Measurements from ENCODE around the gene PRTFDC1. TPM values are rescaled to one million over a fixed set of nuclear protein-coding genes. Genes with fewer than 3 reads are reported as not detected.

PRTFDC1 gene
- total RNA-seq, result 1 to 10 TPM in 1 of 2 donors, under 1 TPM in 1; 0.80 to 2.0 TPM

DNA sequence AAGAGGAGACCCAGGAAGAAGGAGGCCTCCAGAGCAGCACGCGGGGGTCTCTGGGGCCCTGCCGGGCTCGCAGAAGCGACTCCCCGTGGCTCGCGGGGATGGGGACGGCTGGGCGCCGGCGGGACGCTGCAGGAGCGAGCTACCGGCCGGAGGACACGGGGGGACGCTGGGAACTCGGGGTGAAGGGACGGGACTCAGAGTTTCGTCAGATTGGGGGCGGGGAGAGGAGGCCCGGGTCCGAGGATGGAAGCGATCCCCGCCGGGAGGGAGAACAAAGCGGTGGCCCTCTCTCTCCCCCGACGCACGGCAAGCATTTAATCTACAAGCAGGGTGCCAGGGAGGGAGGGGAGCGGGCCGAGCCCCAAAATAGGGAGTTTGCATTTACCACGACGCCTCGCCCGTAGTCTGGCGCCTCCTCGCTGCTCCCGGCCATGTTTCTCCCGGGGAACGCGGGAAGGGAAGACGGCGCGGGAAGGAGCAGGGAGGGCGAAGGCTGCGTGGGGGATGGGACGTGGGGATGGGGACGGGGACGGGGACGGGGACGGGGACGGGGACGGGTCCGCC, at the start of gene PRTFDC1:
Gene PRTFDC1 (minus strand): TSS at position 464 of the 564 bp plus-strand sequence. CDS start 31 bp downstream, at position 433.
- peak within 1 kb of the TSS; percentile 48 to 54 for H3K4me3 ChIP-seq
- H3K27me3 ChIP-seq (replicated peaks; ENCODE audit: insufficient read depth), result no peaks in the 10 kb centered on the region
- 3% methylated on average over 50 of the region's 56 CpGs for WGBS
- H3K9me3 ChIP-seq, result no peaks in the 10 kb centered on the region
- intact Hi-C loops (cut with DNase I), result loop anchor here (5.0 kb wide), 2 partner anchors 65 to 230 kb away; partner anchors contain the start of genes ARHGAP21, ENKUR and THNSL1
- no peak for TF ChIP-seq CTCF (IDR thresholded peaks at IDR 0.05)
- TF ChIP-seq POLR2AphosphoS5 (IDR thresholded peaks at IDR 0.05), result no peak
- no peak for TF ChIP-seq POLR2A (IDR thresholded peaks at IDR 0.05)
- no peaks in the 10 kb centered on the region for H3K36me3 ChIP-seq
- peak within 1 kb of the TSS; percentile 69 to 70 for H3K27ac ChIP-seq
- no peaks in the 10 kb centered on the region for H3K4me1 ChIP-seq (replicated peaks)
- peak; percentile 10 for DNase-seq (ENCODE audit: low spot score)

- Histone ChIP-seq H3K27ac (no peak overlapping the region), H3K4me3 (no peak overlapping the region), H3K4me1 (replicated peaks) (no peaks in the 10 kb centered on the region), H3K27me3 (replicated peaks; ENCODE audit: insufficient read depth) (no peaks in the 10 kb centered on the region), H3K9me3 (no peaks in the 10 kb centered on the region), H3K36me3 (no peaks in the 10 kb centered on the region)
- no peak for DNase-seq (ENCODE audit: low spot score)
- TF ChIP-seq POLR2AphosphoS5 (IDR thresholded peaks at IDR 0.05), result no peak
- TF ChIP-seq POLR2A (IDR thresholded peaks at IDR 0.05), result no peak
- TF ChIP-seq CTCF (IDR thresholded peaks at IDR 0.05), result no peak
- intact Hi-C loops (cut with DNase I), result no loop called here
- 89% methylated on average over 3 of the region's 3 CpGs for WGBS
These were observed 45.6 kb upstream of the PRTFDC1 start for GRCh38 chr10:24998044-24998443.

- Histone ChIP-seq H3K27ac (no peak overlapping the region), H3K4me1 (replicated peaks) (no peaks in the 10 kb centered on the region), H3K36me3 (no peaks in the 10 kb centered on the region), H3K4me3 (no peak overlapping the region), H3K27me3 (replicated peaks; ENCODE audit: insufficient read depth) (no peaks in the 10 kb centered on the region), H3K9me3 (no peaks in the 10 kb centered on the region)
- intact Hi-C loops (cut with DNase I), result no loop called here
- TF ChIP-seq POLR2AphosphoS5 (IDR thresholded peaks at IDR 0.05) (no peak), POLR2A (IDR thresholded peaks at IDR 0.05) (no peak), CTCF (IDR thresholded peaks at IDR 0.05) (no peak)
- DNase-seq (ENCODE audit: low spot score), result no peak
These were observed 42.7 kb upstream of the PRTFDC1 start for GRCh38 chr10:24995072-24995471.

DNA sequence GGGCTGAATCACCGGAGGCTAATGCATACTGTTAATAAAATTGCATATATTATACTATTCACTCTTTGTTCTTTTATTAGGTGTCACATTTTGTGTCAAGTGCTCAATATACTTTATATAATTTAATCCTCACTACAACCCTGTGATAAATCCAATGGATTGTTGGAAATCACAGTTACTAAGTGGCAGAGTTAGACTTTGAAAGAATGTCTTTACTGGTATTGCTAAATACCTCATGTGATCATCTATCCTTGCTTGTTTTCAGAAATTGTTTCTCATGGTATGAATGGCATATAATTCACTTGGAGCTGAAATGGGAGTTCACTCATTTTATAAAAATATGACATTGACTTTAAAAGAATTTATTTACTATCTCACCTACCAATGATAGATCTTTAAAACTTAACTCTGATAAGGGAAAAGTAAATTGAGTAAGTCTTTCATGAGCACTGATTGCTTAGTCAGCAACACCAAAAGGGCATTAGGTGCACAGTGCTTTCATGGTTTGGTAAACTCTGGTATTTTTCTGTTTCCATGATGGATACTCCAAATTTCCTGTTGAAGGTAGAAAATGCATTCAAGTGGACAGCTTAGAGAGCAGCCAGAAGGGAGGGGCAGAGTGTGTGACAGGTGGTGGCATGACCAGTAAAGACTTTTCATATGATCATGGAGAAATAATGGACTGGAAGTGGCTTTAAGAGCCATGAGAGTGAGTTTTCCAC, 41.0 kb upstream of the PRTFDC1 start:
- Histone ChIP-seq H3K36me3 (no peaks in the 10 kb centered on the region), H3K27me3 (replicated peaks; ENCODE audit: insufficient read depth) (no peaks in the 10 kb centered on the region), H3K9me3 (no peaks in the 10 kb centered on the region), H3K27ac (no peak overlapping the region), H3K4me3 (no peak overlapping the region), H3K4me1 (replicated peaks) (no peaks in the 10 kb centered on the region)
- DNase-seq (ENCODE audit: low spot score), result no peak
- WGBS, result 97% methylated on average over 1 of the region's 1 CpG
- intact Hi-C loops (cut with DNase I), result no loop called here
- TF ChIP-seq POLR2AphosphoS5 (IDR thresholded peaks at IDR 0.05) (no peak), CTCF (IDR thresholded peaks at IDR 0.05) (no peak), POLR2A (IDR thresholded peaks at IDR 0.05) (no peak)
